ENCODE results near the gene COMMD6.
"Not testable (repeated sequence)": the region's sequence is repeated elsewhere in the genome, so short reads cannot be mapped to it uniquely, and the experiment has no call there.

The COMMD6 gene
- total RNA-seq = 17.1 to 80.2 (median 36.7) reads per million in 18 experiments

DNA sequence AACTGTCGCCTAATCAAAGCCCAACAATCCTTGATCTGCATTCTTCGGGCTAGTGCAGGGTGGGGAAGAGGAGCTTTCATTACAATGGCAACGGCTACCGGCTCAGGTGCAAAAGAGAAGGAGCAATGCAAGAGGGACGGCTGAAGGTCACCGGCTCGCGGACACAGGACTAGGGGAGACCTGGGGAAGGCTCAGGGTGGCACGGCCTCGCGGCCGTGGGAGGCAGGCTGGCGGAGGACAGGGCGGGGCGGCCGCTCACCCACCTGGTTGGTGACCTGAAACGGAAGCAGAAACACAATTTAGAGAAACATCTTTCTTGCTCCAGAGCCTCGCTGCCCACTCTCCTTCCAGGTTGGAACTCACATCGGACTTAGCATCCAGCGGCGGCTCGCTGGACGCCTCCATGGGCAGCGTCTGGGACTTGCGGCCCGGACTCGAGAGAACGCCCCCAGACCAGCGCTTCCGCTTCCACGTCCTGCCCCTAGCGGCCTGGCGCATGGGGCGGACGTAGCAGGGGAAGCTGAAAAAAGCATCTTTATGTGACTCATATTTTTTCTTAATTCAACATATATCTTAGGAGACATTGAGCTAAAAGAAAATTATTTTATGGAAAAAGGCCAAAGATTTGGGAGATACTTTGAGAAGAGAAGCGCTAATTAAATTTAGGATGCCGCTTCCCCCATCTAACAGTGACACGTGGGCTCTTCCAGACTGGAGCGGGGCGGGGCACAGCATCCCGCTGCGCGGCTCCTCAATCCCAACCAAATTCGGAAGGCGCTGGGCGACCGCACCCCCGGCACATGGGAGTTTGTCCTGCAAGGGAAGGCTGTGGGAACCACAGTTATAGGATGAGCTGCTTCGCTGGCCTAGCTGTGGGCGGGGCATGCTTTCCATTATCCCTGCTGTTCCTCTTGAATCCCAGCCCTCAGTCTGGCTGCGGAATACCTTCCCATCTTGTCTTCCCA lies at the start of gene COMMD6:
Gene COMMD6 (minus strand): TSS at position 441 of the 965 bp plus-strand sequence. CDS start 36 bp downstream, at position 405.
- DNase-seq = peak; percentile 85 to 92

DNA sequence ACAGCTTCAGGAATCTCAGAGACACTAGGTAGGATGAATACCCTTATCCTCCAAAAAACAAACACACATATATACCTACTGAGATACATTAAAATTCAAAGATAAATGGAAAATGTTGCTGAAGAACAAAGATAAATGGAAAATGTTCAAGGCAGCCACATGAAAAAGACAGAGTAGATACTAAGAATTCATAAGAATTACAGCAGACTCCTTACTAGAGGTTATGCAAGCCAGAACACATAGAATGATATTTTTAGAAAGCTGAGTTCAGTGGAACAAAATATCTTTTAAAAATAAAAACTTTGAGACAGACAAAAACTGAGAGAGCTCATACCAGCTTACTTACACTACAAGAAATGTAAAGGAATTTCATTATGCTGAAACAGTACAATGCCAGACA lies 47.5 kb upstream of the COMMD6 start:
- DNase-seq = no peak

DNA sequence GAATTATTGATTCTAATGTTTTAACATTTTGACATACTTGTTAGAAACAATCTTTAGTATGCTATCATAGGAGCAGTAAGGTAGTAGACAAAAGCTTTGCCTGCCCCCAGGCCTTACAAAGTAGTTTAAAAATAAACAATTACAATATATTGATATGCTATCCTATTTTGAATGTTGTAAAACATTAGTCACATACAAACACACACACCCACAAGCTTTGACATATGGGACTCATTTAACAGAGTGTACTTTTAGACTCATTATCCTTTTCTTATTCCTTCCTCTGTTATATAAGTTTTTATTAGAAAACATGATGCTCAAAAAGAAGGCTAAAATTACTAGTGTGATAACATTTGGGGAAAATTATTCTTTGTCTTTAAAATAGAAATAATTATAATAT lies 45.5 kb upstream of the COMMD6 start:
- no peak for DNase-seq

DNA sequence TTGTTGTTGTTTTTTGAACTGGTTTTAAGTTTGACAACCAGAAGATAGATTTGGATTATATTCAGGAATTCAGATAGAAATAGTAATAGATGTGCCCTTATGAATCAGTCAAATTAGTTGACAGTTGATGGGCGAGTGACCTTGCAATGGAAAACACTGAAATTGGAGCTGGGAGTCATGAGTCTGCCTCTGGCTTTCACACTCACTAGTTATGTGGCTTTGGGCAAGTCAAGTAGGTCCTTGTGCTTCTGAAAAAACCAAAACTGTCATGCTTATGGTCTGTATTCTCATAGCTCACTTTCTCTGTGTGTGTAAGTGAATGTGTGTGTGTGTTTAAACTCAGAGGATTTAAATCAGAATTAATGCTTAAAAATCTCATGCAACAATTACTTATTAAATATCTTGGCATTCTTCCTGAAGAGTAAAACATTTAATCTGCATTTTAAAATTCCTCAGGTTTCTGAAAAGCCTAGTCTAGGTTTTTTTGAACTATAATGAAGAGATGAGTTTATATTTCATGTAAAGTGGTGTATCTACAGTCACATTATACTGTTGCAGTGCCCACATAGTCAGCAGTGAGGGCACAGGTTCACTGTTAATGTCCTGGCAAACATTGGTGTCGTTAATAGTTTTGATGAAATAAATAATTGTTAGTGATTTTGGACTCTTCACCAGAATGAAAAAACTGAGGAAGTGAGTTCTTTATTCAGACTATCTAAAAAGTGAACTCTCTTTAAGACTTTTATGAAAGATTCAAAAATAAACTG lies 44.4 kb upstream of the COMMD6 start:
- peak in 1 of 2 donors; percentile 1 for DNase-seq

DNA sequence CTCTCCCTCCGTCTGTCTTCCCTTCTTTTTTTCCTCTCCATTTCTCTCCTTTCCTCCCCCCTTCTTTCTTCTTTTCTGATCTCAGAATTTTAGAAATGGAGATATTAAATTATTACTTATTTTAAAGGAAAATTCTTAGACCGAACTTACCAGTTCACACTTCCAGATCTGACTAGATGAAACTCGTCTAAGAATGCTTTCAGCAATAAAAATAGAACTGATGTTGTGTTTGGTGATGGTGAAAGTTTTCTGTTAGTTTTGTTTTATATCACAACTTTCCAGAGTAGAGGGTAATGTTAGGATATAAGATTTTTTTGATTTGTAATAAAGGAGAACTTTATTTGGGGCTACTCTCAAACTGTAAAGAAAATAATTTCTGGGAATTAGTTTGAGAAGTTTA lies 41.9 kb upstream of the COMMD6 start:
- DNase-seq = no peak

DNA sequence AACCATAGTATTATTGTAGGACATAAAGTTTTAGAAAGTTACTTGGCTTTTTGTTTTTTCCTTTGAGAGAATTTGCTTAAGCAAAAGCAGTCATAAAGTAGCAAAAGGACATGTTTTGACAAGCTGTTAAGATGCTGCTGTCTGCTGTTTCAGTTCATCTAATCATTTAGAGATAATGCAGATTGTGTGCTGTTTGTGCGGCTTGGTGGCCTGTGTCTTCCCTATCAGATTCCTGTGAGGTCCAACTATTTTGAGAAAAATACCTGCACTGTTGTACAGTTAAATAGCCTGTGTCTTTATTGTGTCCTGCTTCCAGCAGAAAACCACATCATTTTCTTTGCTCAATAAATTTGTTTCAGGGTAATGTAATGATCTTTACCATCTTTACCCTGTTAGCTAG lies 31.9 kb upstream of the COMMD6 start:
- DNase-seq = no peak

DNA sequence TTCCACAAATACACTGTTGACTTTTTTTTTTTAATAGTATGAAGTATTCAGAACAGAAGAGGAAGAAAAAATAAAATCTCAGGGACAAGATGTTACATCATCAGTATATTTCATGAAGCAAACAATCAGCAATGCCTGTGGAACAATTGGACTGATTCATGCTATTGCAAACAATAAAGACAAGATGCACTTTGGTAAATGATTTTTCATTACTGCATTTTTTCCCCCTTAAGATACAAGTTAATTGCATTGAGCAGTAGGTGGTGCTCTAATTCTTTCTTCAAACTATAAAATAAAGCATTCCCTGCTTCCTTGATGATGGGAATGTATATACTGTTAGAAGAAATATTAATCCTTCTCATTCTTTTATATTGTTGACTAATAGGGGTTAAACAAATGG lies 29.0 kb upstream of the COMMD6 start:
- peak in 1 of 2 donors; percentile 44 for DNase-seq

DNA sequence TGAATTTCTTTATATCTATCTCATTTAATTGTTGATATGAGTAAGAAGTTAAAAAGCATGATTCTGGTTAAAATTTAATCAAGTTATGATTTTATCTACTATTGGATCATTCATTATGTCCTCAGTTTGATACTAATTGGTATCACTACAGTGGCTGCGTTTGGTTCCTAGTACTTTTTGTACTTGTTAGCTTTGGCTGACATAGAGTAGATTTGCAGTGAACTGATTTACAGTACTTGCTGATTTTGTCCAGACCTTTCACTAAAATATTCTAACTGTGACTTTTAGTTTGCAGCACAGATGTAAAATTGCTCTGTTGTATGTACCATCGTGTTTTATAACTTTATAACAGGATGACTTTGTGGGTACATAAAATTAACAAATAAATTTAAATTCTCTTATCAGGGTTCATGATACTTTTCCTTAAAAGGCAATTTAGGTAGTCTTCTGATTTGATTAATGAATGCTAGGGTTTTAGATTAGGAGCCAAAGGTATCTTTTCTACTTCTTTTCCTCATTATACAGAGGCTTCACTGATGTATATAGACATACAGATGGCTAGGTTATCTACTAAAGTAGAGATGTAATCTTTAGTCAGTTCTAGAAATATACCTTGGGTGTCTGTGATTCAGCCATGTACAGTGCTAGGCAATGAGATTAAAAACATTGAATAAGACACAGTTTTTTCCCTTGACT lies 20.7 kb upstream of the COMMD6 start:
- no peak for DNase-seq

DNA sequence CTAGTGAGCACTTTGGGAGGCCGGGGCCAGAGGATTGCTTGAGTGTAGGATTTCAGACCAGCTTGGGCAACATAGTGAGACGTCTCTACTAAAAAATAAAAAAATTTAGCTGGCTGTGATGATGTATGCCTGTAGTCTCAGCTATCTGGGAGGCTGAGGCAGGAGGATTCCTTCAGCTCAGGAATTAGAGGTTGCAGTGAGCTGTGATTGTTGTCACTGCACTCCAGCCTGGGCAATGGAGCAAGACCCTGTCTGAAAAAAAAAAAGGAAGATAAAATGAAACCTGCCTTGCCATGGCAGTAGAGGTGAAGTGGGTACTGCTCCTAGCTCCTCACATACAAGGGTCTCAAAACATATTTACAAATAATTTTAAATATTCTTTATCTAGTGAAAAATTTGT lies 19.3 kb upstream of the COMMD6 start:
- no peak for DNase-seq

DNA sequence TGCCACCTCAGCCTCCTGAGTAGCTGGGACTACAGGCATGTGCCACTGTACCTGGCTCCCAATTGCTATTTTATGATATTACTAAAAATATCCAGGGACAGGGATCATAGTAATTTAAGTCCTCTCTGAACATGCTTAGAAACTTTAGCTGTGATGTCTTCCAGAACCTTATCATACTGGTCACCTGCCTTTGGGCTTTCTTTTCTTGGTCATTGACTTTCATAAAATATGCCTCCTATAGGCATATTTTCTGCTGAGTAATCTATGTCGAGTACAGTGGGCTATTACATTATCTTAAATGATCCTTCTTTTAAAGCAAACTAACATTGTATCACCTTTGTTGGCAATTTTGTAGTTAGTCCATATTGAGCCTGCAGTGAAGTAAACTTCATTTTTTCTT lies 18.2 kb upstream of the COMMD6 start:
- no peak for DNase-seq

DNA sequence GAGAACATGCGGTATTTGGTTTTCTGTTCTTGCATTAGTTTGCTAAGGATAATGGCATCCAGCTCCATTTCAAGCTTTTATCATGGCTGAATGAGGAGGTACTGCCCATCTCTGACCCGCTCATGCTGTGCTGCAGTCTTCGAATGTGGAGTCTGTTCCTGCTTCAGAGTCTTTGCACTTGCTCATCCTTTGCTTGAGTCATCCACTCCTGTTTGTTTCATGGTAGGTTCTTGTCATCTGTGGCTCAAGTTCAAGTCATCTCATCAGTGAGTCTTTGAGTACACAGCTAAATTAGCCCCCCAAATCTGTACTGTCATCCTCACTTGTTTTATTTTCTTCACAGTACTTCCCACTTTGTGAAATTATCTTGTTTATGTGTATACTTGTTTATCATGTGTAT lies 17.3 kb upstream of the COMMD6 start:
- no peak for DNase-seq

DNA sequence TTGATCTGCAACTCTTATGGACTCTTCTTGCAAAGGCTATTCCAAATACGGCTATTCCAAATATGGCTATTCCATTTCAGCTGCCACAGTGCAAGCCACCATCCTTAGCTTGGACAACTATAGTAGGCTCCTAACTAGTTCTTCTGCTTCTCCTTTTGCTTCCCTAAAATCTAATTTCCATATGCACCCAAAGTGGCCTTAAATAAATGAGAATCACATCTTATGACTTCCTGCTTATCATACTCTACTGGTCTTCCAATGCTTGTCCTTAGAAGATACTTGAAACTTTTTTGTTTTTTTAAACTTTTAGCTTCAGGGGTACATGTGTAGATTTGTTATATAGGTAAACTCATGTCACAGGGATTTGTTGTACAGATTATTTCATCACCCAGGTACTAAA lies 16.8 kb upstream of the COMMD6 start:
- DNase-seq = peak; percentile 39 to 49

DNA sequence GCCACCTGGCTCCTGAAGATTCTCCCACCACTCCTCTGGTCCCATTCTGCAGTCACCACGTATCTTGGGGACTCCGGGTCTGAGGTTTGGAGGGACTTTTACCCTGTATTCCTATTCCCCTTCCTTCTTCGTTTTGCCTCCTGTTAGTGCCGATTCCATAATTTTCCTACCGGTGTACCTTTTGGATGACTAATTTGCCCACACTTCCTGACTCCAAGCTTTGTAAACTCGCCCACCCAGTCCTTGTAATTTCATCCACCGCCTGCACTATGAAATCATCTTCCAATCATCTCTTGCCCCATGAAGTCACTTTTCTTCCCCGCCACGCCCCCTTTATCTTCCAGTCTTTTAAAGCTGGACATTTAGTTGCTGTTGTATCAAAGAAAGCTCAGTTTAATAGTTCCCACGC lies 12.5 kb upstream of the COMMD6 start:
- peak; percentile 66 to 77 for DNase-seq

DNA sequence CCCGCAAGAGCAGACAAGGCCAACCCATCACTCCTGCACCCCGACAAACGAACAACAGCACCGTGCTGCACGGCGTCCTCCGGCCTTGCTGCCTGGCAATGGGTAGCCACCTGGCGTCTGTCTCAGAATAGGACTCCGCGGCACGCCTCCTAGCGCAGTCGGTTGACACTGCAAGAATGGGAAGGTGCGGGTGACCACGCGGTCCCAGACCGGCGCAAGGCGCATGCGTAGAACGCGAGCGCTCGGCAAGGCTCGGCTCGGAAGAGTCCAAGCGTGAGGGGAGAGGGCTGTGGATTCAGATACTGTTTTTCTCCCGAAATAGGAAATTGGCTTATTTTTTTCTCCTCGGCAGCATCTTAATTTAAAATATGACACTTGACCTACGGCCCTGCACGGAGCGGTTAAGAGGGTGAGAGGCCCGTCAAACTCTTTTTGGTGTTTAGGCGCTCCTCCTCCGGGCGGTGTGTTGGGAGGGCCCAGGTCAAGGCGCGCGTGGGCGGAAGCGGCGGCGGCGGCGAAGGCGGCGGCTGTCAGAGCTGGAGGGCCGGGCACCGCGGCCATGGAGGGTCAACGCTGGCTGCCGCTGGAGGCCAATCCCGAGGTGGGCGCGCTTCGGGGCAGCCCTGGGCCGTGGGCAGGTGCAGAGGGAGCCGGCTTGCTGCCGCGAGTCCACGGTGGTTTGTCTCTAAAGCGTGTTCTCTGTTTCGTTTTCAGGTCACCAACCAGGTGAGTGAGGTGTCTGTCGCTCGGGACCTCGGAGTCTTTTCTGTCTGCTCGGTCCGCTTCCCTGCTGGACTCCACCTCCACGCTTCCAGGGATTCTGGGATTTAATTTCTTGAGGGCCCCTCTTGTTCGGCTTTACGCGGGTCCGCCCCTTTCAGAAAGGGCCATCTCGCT lies 11.9 kb upstream of the COMMD6 start, which contains the start of gene UCHL3:
Gene UCHL3 (plus strand): TSS at position 530 of the 897 bp plus-strand sequence. CDS start 30 bp downstream, at position 560.
- peak; percentile 98 to 99 for DNase-seq

DNA sequence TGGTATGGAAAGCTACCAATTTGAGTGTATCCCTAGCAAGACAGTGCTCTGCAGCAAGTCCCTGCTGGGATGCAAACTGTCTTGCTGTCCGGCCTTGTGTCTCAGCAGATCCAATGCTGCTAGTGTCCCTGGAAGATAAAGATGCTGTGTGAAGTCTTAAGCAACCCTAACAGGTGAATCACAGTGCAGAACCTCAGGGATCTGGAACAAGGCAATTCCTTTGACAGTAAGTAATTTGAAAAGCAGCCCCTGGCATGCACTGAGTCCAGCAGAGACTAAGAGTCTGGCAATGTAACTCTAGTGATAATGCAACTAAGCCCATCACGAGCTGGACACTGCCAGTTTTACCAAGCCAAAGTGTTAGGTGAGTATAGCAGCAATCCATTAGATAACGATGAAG lies 10.3 kb upstream of the COMMD6 start:
- no peak for DNase-seq

DNA sequence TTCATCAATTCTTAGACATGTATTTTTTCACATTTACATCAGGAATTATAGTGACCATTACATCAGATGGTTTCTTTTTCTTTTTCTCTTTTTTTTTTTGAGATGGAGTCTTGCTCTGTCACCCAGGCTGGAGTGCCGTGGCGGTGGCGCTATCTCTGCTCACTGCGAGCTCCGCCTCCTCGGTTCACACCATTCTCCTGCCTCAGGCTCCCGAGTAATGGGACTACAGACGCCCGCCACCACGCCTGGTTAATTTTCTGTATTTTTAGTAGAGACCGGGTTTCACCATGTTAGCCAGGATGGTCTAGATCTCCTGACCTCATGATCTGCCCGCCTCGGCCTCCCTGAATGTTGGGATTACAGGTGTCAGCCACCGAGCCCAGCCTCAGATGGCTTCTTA lies 7.7 kb upstream of the COMMD6 start:
- DNase-seq = not testable (repeated sequence)

DNA sequence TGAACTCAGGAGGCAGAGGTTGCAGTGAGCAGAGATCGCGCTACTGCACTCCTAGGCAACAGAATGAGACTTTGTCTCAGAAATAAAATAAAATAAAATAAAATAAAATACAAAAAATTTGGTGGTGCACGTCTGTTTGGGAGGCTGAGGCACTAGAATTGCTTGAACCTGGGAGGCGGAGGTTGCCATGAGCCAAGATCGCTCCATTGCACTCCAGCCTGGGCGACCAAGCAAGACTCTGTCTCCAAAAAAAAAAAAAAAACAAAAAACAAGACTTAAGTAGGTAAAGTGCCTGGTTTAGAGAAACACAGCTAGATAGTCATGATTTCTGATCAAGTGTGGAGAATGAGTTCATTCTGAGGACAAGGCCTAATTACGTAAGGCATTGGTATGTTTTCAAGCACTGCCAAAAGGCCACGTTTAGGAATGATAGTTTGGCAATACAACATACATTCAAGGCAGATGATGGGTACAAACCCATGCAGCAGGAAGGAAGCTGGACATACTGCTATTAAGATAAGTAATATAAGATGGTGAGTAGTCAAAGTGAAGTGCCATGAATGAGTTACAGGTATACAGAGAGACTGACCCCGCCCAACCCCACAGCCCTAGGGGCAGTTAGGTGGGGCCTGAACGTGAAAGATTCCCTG lies 7.2 kb upstream of the COMMD6 start:
- peak; percentile 8 to 46 for DNase-seq

DNA sequence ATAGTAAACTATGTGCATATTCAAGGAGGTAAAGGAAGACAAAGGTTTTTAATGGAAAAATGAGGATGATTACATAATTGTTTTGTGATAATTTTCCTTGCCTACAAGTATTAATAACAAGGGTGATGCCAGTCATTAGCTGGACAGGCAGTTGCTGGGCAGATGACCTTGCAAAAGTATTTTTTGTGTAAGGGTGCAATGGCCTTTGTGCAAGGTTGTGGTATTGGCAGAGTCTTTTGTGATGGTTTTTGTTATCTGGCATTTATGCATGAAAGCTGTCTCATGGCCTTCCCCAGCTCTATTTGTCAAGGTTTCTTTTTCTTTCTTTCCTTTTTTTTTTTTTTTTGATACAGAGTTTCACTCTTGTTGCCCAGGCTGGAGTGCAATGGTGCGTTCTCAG lies 4.3 kb upstream of the COMMD6 start:
- DNase-seq = no peak

DNA sequence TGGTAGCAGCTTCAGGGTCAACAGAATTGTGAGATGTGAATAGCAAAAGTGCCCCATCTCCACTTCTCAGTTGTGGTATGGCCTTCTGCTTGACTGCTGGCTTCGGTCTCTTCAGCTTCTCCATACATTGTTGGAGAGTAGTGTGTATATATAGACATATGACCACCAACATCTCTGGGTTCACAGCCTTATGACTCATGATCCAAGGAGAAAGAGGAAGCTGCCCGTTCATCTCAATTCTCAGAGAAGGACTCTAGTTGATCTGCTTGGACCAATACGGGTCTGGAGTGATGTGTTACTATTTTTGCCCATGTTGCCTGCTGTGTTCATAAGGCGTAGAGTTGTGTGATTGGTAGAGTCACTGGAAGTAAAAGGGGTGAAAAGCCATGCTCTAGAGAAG lies 3.6 kb upstream of the COMMD6 start:
- DNase-seq = peak; percentile 94 to 95

DNA sequence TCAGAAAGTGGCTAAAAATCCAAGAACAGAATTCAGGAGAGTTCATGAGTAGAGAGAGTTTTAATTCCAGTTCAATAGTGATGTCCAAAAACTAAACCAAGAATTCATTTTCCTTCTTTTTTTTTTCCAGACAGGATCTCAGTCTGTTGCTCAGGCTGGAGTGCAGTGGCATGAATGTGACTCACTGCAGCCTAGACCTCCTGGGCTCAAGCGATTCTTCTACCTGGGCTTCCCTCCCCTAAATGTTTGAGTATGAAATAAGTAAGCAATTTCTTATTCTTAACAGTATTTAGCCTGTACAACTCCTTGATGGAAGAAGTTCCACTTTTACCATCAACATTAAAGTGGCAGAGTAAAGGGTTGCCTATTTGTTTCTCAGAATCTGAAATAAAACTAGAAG lies 3.8 kb downstream of the COMMD6 start:
- DNase-seq = no peak

DNA sequence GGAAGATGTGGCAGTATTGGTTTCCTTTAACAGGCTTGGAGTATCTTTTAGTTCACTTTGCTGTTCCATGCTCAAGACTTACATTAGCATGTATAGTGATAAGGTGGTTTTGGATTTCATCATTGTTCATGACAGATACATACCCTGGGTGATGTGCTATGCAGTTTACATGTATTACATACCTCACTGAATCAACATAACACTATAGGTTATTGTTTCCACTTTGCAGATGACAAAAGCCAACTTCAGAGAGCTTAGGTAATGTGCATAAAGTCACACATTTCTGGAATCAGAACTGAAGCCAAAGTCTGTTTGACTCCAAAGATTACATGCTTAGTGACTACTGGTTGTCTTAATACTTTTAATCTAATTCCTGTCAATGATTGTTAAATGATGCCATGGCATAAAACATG lies 7.1 kb downstream of the COMMD6 start:
- no peak for DNase-seq
